Astrocyte (in vitro differentiated cells and primary cell): Measurements from ENCODE around the gene AP3B1. TPM values are rescaled to one million over a fixed set of nuclear protein-coding genes. Genes with fewer than 3 reads are reported as not detected.

ENCODE experiments used
- DNase-seq: peaks from one replicate; pipeline ENCODE4 v3.0.0-alpha.2; 2010; ENCODE audit warnings: low read depth
- FAIRE-seq: peaks from 2 replicates; lab custom pipeline; 2011; peaks lifted over from hg19 to GRCh38; lab: Jason Lieb, UNC
- H2AFZ ChIP-seq: 2 replicates; pipeline ENCODE4 v1.6.0; 2012; ENCODE audit warnings: low read depth, low read length, inconsistent platforms
- H3K27ac ChIP-seq: 2 replicates; pipeline ENCODE4 v1.5.1; 2011; ENCODE audit warnings: low read depth, low read length, inconsistent platforms
- H3K27me3 ChIP-seq: 2 replicates; pipeline ENCODE4 v1.6.0; 2011; ENCODE audit warnings: low read length, inconsistent platforms; ENCODE audit not compliant: insufficient read depth
- H3K36me3 ChIP-seq: 2 replicates; pipeline ENCODE4 v1.5.1; 2011; ENCODE audit warnings: low read length, inconsistent platforms; ENCODE audit not compliant: insufficient read depth
- H3K4me1 ChIP-seq: 2 replicates; pipeline ENCODE4 v1.5.1; 2011; ENCODE audit warnings: low read length, inconsistent platforms; ENCODE audit not compliant: insufficient read depth
- H3K4me2 ChIP-seq: 2 replicates; pipeline ENCODE4 v1.6.0; 2012; ENCODE audit warnings: low read length, inconsistent platforms
- H3K4me3 ChIP-seq: 2 replicates; pipeline ENCODE4 v1.5.1; 2011; ENCODE audit warnings: low read depth, mild to moderate bottlenecking, low read length, inconsistent platforms; ENCODE audit not compliant: insufficient read depth
- H3K79me2 ChIP-seq: 2 replicates; pipeline ENCODE4 v1.6.0; 2012; ENCODE audit warnings: mild to moderate bottlenecking, low read length, inconsistent platforms; ENCODE audit not compliant: insufficient read depth
- H3K9ac ChIP-seq: 2 replicates; pipeline ENCODE4 v1.6.0; 2012; ENCODE audit warnings: mild to moderate bottlenecking, low read length, inconsistent platforms
- H3K9me3 ChIP-seq: 2 replicates; pipeline ENCODE4 v1.5.1; 2012; ENCODE audit warnings: low read depth, mild to moderate bottlenecking, low read length, inconsistent platforms; ENCODE audit not compliant: insufficient read depth
- H4K20me1 ChIP-seq: 2 replicates; pipeline ENCODE4 v1.6.0; 2012; ENCODE audit warnings: low read length, inconsistent platforms; ENCODE audit not compliant: insufficient read depth
- H3K27ac Mint-ChIP-seq: one replicate; pipeline ENCODE4 v1.8.0; 2021; ENCODE audit warnings: mild to moderate bottlenecking, mixed read lengths; ENCODE audit not compliant: unreplicated experiment
- H3K27me3 Mint-ChIP-seq: one replicate; pipeline ENCODE4 v1.8.0; 2021; ENCODE audit warnings: low read depth, mixed read lengths; ENCODE audit not compliant: unreplicated experiment
- H3K36me3 Mint-ChIP-seq: one replicate; pipeline ENCODE4 v1.8.0; 2021; ENCODE audit warnings: low read depth, mixed read lengths; ENCODE audit not compliant: unreplicated experiment
- H3K4me1 Mint-ChIP-seq: one replicate; pipeline ENCODE4 v1.8.0; 2021; ENCODE audit warnings: low read depth, mixed read lengths; ENCODE audit not compliant: unreplicated experiment
- H3K4me3 Mint-ChIP-seq: one replicate; pipeline ENCODE4 v1.8.0; 2021; ENCODE audit warnings: mild to moderate bottlenecking, moderate library complexity, mixed read lengths; ENCODE audit not compliant: unreplicated experiment
- H3K9me3 Mint-ChIP-seq: one replicate; pipeline ENCODE4 v1.8.0; 2021; ENCODE audit warnings: mild to moderate bottlenecking, mixed read lengths; ENCODE audit not compliant: unreplicated experiment
- CTCF ChIP-seq: IDR thresholded peaks from 2 replicates; pipeline ENCODE4 v1.5.1; 2011; ENCODE audit warnings: low read depth, mild to moderate bottlenecking, inconsistent platforms, low read length, moderate library complexity; ENCODE audit not compliant: insufficient read depth
- EZH2 ChIP-seq: IDR thresholded peaks from 2 replicates; pipeline ENCODE4 v1.6.1; 2012; ENCODE audit warnings: mild to moderate bottlenecking, low read length, inconsistent platforms; ENCODE audit not compliant: insufficient read depth
- total RNA-seq: library from RNA; stranded (reverse); gene quantifications from 2 replicates; pipeline ENCODE4 v1.2.1, GENCODE V29; 2021

The AP3B1 gene
- total RNA-seq, 1 donor from 2014 or later: 64.8 TPM

DNA sequence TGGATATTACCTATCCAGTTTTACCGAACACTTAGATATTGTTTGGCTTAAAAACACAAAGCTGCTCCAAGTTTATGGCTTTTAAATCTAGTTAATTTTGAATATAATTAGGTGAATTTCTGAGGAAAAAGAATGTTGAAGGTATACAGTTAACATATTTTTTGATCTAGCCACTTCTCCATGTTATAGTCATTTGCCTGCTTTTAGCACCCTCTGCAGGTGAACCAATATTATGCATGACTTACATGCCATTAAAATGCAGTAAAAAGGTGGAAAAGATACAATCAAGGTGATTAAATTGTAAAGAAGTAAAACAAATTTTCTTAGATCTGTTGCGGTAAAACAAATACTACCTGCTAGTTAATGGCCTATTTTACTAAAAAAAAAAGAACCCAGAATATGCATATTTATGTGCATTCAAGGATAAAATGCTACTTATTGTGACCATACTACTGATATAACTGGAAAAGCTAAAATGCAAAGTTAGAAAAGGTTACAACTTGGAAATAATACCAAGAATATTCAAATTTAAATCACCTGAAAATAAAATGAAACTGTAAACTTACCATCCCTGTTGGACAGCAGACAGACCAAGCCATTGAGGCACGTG lies 132.1 kb downstream of the AP3B1 start:
- DNase-seq (peak; percentile 3), FAIRE-seq (peak; percentile 80)
- H3K36me3 ChIP-seq: no peaks in the 10 kb centered on the region
- H3K27ac ChIP-seq: no peak overlapping the region
- no peak overlapping the region for H3K27ac Mint-ChIP-seq
- H4K20me1 ChIP-seq: no peaks in the 10 kb centered on the region
- H3K4me1 Mint-ChIP-seq: peaks cover 2% of the 10 kb centered on the region
- peaks cover 10% of the 10 kb centered on the region for H3K36me3 Mint-ChIP-seq
- H3K4me3 Mint-ChIP-seq: no peak overlapping the region
- H3K9me3 ChIP-seq: no peaks in the 10 kb centered on the region
- TF ChIP-seq CTCF (peak; percentile 49), EZH2 (no peak)
- H3K9me3 Mint-ChIP-seq: no peaks in the 10 kb centered on the region
- no peak overlapping the region for H3K9ac ChIP-seq
- H3K27me3 Mint-ChIP-seq: no peaks in the 10 kb centered on the region
- no peaks in the 10 kb centered on the region for H3K27me3 ChIP-seq
- H2AFZ ChIP-seq: no peak overlapping the region
- no peak overlapping the region for H3K4me3 ChIP-seq
- no peak overlapping the region for H3K4me2 ChIP-seq
- no peaks in the 10 kb centered on the region for H3K4me1 ChIP-seq
- no peaks in the 10 kb centered on the region for H3K79me2 ChIP-seq

- H3K27ac ChIP-seq: no peak overlapping the region
- no peaks in the 10 kb centered on the region for H3K4me1 ChIP-seq
- Mint-ChIP-seq H3K4me1 (peaks cover 2% of the 10 kb centered on the region), H3K36me3 (peaks cover 30% of the 10 kb centered on the region), H3K4me3 (no peak overlapping the region), H3K27ac (no peak overlapping the region), H3K9me3 (peaks cover 5% of the 10 kb centered on the region), H3K27me3 (no peaks in the 10 kb centered on the region)
- peaks cover 13% of the 10 kb centered on the region for H3K36me3 ChIP-seq
- no peaks in the 10 kb centered on the region for H3K79me2 ChIP-seq
- no peak overlapping the region for H3K4me3 ChIP-seq
- DNase-seq (no peak), FAIRE-seq (no peak)
- H3K9ac ChIP-seq: no peak overlapping the region
- no peaks in the 10 kb centered on the region for H3K9me3 ChIP-seq
- TF ChIP-seq CTCF (no peak), EZH2 (no peak)
- no peaks in the 10 kb centered on the region for H4K20me1 ChIP-seq
- H3K27me3 ChIP-seq: no peaks in the 10 kb centered on the region
- no peak overlapping the region for H2AFZ ChIP-seq
- H3K4me2 ChIP-seq: no peak overlapping the region
Observed at GRCh38 chr5:78157001-78157400, 137.5 kb downstream of the AP3B1 start.

- peaks cover 6% of the 10 kb centered on the region for H3K9me3 Mint-ChIP-seq
- H3K4me1 Mint-ChIP-seq: peaks cover 1% of the 10 kb centered on the region
- peaks cover 16% of the 10 kb centered on the region for H3K36me3 ChIP-seq
- no peaks in the 10 kb centered on the region for H4K20me1 ChIP-seq
- H3K4me3 ChIP-seq: no peak overlapping the region
- FAIRE-seq (no peak), DNase-seq (no peak)
- no peak overlapping the region for H3K27ac ChIP-seq
- no peaks in the 10 kb centered on the region for H3K79me2 ChIP-seq
- H3K4me3 Mint-ChIP-seq: no peak overlapping the region
- H3K27ac Mint-ChIP-seq: no peak overlapping the region
- H3K4me1 ChIP-seq: no peaks in the 10 kb centered on the region
- no peaks in the 10 kb centered on the region for H3K27me3 Mint-ChIP-seq
- H3K27me3 ChIP-seq: no peaks in the 10 kb centered on the region
- H2AFZ ChIP-seq: no peak overlapping the region
- H3K9me3 ChIP-seq: no peaks in the 10 kb centered on the region
- no peak overlapping the region for H3K9ac ChIP-seq
- TF ChIP-seq CTCF (no peak), EZH2 (no peak)
- peaks cover 28% of the 10 kb centered on the region for H3K36me3 Mint-ChIP-seq
- no peak overlapping the region for H3K4me2 ChIP-seq
Observed at GRCh38 chr5:78151594-78152271, 142.8 kb downstream of the AP3B1 start.
